GM21423 (cell line): ENCODE data around the gene LRRC63.
A peak's percentile ranks its signal among the peaks of the same experiment; 100 is the strongest.
"Not testable (repeated sequence)": the region's sequence is repeated elsewhere in the genome, so short reads cannot be mapped to it uniquely, and the experiment has no call there.

Experiments used
- ATAC-seq: cut with Tn5 transposase; IDR thresholded peaks from one replicate; pipeline ENCODE4 v1.9.1; 2021; ENCODE audit warnings: mild to moderate bottlenecking, moderate library complexity; ENCODE audit not compliant: unreplicated experiment

LRRC63 gene

DNA sequence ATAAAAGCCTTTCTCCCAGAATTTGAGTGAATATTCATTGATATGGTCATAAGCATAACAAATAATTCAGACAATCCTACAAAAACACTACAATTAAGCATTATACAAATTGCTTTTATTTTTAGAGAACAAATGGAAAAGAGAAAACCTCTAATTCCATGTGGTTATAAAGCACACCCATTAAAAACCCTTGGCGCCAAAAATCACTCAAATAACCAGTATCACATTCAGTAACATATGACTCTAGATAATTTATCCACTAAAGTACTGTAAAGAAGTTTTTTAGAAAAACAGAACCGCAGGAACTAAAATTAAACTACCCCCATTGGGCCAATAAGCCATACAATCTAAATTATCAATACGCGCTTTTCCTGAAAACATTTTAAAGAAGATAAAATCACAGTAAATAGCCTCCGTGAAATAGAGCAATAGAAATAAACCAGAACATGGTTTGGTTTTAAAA, 30.3 kb upstream of the LRRC63 start:
- no peak for ATAC-seq

DNA sequence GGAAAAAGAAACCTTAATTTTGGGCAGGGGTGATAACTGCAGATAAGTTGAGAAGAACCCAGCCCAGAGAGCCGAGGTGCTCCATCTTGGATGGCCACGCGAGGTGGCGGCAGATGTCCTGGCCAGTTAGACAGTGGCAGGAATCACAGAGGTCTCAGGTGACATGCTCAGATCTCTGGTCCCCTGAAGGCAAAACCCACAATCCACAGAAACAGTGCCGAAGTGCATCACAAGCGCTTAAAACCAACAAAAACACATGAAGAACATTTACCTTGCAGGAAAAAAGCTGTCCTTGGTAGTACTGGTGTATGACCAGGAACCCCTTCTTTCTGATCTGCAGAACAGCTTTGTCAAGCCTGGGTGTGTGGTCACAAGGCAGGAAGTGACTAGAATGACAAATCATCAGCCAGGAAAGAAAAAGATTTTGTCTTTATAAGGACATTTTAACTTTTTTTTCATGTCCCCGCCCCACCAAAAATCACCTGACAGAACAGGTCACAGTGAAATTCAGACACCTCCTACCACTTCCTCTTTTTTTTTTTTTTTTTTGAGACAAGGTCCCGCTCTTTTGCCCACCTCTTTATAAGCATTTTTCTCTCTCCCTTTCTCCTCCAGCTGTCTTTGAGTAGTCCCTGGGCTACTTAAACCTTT, 29.8 kb upstream of the LRRC63 start, which contains the start of gene LCP1:
TSS of gene LCP1 (minus strand) at position 338 of the 651 bp plus-strand sequence. CDS start 22,515 bp downstream, outside the sequence.
- peak; percentile 60 for ATAC-seq

DNA sequence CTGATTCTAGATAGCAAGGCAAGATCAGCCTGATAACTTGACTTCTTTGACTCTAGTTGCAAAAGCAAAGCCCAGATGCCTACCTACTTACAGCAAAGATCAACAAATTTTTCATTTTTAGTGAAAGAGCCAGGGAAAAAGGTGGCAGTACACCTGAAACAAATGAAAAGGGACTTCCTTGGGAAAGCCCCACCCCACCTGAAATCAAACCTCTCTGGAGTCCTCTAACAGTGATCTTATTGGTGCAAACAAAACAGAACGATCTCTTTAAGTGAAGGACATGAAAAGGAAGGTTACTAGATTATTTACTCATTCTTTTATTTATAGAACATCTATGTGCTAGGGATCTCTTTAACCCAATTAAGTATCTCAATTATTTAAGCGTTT, 29.2 kb upstream of the LRRC63 start:
- ATAC-seq = peak; percentile 5

DNA sequence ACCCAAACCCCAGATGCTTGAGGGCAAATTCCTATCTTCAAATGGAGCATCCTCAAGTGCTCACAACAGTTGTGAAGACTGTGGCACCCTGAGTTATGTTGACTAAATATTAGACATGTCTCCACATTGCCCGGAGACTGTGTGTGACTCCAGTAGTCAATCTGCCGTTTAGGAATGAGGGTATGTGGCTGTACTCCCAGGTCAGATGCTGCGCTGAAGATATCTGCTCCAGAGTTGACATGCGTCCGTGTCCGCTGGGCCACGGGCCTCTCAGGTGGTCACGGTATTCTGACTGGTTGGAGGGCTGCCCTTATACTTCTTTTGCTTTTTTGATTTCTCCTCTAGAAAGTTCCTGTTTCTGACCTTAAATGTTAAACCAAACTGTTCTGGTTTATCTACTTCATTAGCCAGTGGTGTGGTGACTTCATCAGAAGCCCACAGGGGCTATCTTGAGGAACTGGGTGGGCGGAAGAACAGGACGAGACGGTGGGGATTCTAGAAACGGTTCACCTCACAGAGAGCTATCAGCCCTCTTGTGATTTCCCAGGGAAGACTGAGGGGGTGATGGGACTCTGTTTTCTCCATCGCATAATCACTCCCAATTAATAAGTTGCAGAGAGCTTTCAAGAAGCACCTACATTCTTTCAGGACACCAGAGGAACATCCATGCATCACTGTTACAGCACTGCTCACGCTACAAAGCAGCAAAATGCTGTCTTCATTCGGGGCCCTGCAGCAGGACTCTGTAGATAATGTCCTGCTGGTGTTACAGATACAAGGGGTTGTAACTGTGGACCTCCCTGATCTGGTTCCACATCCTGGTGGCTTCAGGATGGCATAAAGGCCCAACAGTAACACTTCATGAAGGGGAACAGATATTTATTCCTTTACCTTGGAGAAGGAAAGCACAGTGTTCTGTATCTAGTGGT, 28.4 kb upstream of the LRRC63 start:
- ATAC-seq = no peak

DNA sequence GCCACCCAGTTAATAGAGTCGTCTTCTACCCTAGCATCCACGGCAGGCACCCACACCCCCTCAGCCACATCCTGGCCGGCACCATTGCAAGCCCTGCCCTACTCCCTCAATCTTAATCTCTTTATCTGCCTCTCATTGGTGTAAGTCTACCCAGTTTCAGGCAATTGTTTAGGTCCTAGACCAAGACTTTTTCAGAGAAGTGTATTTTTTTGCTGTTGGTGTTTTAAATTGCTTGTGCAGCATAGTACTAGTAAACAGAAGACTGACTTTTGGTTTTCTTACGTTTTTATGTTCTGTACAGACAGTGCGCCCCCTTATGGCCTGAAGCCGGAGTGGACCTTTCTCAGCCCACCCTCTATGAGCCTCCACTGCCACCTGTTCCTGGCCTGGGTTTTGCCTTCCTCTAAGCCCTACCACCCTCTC, 27.4 kb upstream of the LRRC63 start:
- ATAC-seq = peak; percentile 37

DNA sequence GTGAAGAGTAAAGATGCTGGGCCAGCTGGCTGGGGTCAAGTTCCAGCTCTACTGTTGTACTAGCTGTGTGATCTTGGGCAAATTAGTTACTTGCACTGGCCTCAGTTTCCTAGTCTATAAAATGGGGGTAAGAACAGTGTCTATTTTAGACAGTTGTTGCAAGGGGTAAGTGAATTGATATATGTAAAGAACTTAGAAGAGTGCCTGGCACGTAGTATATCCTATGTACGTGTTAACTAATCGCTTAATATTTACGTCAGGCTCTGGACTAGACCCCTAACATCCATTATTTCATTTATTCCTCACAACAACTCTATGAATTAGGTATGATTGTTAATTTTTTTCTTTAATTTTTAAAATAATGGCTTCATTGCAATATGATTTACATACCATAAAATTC, 26.1 kb upstream of the LRRC63 start:
- no peak for ATAC-seq

DNA sequence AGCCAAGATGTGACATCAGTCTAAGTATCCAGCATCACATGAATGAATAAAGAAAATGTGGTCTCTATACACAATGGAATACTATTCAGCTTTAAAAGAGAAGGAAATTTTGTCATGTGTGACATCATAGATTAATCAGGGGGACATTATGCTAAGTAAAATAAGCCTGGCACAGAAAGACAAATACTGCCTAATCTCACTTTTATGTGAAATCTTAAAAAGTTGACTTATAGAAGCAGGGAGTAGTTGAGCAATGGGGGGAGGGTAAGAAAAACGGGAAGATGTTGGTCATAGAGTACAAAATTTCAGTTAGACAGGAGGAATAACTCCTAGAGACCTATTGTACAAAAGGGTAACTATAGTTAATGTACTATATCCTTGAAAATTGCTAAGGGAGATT, 19.3 kb upstream of the LRRC63 start:
- no peak for ATAC-seq

DNA sequence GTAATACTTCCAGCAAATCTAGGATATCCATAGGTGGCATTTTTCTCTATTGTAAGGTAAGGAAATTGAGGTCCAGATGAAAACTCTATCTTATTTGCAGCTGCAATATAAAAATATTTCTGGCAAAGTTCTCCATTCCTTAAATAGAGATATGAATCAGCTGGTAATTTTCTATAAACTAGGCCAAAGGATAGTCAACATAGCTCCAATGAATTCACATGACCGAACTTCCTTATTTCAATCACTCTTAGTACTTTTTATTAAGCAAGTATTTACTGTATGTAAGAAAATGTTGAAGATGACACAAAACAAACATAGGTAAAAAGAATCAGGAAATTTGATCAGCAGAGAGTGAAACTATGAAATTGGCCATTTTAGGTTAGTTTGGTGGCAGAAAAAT, 16.7 kb upstream of the LRRC63 start:
- ATAC-seq = no peak

DNA sequence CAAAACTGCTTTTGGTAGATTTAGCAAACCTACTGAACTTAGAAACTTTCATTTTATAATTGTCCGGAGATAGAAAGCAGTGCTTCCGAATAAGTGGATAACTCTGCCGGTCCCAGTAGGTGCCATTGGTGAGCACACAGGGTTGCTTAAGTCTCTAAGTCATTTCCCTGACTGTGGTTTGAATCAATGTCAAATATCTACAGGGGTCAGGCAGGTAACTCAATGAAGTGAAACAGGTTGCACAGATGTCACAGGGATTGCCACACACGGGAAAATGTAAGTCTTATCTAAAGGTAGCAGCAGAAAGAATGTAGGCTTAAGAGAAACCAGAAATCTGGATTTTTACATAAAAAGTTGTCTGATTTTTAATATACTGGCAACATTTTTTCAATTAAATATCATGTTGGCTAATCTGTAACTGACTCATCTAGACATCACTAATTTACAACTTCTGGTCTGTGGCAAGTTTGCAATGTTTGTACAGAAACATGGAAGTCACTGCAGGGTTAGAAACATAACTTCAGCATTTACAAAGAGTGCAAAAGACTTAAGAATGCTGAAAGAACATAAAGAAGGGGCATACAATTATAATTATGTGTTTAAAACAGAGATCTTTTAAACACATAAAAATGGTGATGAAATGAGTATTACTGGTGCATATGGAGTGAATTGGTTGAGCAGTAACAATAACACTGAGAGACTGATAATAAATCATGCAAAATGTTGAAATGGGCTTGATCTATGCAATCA, 14.3 kb upstream of the LRRC63 start:
- no peak for ATAC-seq

DNA sequence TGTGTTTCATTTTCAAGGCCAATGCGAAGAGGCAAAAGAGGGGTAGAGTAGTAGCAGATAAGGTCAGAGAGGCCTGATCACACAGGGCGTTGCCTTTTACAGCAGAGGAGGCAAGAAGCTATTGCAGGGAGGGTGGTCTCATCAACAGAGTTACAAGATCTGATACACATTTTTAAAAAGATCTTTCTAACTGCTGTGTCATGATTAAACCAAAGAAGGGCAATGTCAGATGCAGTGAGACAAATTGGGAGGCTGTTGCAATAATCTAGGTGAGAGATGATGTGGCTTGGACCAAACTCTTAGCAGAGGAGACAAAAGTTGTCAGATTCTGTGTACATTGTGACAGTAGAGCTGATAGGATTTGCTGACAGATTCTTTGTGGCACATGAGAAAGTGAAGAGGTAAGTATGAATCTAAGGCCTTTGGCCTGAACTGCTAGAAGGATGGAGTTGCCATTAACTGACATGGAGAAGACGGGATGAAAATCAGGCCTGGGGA, 13.0 kb upstream of the LRRC63 start:
- ATAC-seq = no peak

DNA sequence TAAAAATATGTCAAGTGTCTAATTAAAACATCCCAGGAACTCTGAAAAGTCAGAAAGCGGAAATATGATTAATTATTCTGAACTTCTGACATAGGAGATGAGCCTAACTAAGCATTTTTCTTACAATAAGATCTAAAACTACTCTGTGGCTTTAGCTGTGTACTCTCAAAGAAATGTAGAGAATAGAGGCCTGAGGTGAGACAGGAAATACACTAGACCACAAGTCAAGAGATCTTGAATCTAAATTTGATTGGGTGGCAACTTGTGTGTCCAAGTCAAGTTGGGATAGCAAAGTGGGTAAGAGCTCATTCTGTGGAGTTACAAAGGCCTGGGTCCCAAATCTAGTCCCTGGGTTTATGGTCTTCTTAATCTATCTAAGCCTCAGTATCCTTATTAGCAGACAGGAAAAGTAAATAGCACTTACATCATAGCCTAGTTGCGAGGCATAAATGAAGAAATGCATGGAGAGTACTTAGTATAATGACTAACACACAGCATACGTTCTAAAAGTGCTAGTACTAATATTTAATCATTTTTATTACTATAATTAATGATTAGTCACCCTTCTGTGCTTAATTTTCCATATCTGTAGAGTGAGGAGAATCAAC, 9.4 kb upstream of the LRRC63 start:
- ATAC-seq = no peak

DNA sequence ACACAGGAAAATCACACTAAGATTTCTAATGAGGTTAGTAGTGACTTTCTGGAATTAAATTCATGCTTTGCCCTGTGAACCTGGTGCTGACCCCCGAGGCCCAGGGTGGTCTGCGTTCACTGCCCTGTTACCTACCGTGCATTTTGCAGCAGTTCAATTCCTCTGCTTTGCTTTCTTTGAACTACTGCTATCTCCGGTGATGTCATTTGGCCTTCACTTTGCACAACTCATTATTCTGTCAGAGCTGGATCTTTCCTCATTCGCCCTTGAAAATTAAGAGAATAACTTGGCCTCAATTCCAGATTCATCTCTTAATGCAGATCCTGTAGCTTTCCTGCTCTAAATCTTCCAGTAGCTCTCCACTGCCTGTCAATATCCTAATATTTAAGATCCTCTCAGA, 8.8 kb upstream of the LRRC63 start:
- no peak for ATAC-seq

DNA sequence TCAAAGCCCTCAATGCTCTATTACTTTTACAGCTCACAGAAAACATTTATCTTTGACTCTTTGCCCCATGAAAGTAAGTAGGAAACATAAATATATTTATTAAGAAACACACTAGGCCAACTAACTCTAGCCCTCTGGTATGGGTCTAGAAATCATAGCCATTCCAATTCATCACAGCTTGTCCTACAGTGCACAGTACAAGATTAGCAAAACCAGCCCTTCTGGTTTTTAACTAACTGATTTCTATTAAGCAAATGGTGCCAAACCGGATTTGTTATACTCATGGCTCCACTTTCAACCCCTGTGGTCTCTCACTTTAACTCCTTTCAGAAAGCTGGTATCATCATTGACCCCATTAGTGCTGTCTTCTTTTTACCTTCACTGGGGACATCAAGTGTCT, 5.6 kb upstream of the LRRC63 start:
- no peak for ATAC-seq

DNA sequence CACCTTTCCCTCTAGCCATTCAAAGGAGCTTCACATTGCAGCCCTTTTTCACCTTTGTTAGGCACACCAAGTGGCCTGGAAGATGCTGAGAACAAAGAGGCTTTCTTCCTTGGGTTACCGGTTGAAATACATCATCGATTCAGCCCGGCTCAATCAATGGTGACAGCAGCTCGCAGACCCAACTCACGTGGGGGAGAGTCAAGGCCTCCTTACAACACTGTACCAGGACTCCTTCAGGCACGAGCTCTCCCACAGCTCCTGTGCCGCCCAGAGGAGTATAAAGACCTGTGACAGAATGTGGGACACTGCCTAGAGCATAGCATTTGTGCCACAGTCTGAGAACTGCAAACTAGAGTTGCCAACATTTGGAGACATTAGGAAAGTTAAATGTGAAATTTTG, 3.9 kb upstream of the LRRC63 start:
- no peak for ATAC-seq

DNA sequence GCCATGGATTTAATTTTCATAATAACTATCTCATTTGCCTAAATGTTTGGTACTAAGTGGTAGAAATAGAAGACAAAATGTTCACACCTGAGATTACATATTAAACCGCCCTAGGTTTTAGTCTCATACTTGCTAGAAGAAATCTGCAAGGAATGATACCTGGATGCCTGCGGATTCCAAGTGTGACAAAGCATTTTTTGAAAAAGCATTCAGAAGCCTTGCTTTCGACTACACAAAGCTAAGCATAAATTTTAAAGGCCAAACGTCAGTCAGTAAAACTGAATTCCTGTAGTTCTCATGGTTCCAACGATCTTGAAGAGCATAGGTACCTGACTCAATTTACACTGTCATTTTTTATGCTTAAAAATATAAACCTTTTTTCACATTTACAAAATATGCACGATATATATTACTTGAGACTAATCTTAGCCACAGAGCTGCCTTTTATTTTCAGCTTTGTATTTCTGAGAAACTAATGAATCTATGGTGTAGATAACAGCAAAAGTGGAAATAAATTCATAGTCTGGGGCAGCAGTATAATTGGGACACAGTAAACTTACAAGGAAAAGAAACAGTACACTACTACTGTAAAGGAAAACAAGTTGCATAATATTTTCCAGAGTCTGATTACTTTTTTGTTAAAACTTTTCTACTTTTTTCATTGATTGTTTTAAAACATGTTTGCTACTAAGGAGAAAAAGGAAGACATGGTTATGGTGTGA, 1.2 kb upstream of the LRRC63 start:
- no peak for ATAC-seq

DNA sequence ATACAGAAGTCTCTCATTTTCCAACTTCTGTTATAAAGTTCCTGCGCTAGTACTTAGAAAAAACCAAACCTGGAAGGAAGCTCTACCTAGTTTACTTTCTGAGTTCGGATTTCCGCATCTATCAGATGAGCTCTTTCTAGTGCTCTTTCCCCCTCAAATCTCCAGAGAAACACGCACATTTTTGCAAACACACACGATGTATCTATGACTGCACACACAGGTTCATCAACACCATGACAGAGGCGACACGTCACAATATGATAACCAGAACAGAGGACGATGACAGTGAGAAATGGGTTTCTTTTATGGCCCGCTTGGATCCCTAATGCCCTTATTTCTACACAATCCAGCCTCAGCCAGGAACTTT, 629 bp upstream of the LRRC63 start:
- ATAC-seq = peak; percentile 10

DNA sequence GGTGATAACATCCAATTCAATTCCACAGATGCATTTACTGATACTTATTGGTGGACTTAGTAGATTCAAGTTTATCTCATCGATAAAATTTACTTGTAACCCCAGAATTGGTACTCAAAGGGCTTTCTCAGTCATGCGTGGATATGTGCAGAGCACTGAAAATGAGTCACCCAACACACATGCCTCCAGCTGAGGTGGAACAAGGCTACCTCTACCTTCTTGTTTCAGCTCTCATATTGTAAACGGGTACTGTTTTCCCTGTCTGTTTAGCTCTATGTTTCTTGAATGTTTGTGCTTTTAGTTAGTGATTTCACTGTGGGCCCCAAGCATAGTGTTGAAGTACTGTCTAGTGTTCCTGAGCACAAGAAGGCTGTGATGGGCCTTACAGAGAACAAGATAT, 1.5 kb downstream of the LRRC63 start:
- ATAC-seq = no peak

DNA sequence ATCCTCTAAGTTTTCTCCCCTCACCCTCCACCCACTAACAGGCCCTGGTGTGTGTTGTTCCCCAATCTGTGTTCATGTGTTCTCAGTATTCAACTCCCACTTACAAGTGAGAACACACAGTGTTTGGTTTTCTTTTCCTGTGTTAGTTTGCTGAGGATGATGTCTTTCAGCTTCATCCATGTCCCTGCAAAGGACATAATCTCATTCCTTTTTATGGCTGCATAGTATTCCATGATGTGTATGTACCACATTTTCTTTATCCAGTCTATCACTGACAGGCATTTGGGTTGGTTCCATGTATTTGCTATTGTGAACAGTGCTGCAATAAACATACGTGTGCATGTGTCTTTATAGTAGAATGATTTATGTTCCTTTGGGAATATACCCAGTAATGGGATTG, 3.0 kb downstream of the LRRC63 start:
- not testable (repeated sequence) for ATAC-seq

DNA sequence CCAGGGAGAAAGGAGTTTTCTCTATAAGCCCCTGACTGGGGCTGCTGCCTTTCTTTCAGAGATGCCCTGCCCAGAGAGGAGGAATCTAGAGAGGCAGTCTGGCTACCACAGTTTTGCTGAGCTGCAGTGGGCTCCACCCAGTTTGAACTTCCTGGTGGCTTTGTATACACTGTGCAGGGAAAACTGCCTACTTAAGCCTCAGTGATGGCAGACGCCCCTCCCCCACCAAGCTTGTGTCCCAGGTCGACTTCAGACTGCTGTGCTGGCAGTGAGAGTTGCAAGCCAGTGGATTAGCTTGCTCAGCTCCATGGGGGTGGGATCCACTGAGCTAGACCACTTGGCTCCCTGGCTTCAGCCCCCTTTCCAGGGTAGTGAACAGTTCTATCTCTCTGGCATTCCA, 8.5 kb downstream of the LRRC63 start:
- ATAC-seq = not testable (repeated sequence)

DNA sequence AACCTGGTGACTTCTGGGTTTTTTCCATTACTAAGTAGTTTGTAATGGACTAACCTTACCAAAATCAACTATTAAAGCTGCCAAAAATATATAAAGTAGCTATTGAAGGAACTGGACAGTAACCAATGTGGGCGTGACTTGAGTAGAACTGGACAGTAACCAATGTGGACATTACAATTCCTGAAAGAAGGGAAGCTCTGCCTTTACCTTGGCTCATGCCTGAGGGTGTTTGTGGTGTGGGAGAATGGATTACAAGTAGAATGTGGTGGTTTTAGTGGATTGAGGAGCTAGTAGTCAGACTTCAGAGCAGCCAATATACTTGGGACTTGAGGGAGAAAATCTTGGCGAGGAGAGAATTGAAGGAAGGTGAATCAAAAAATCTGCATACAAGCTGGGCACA, 17.5 kb downstream of the LRRC63 start:
- no peak for ATAC-seq
